HG03095 (cell line): ENCODE measurements around the gene SBF2.

Experiments used
- ATAC-seq: cut with Tn5 transposase; IDR thresholded peaks from one replicate; pipeline ENCODE4 v1.9.1; 2021; ENCODE audit warnings: moderate library complexity; ENCODE audit not compliant: unreplicated experiment

Gene SBF2

DNA sequence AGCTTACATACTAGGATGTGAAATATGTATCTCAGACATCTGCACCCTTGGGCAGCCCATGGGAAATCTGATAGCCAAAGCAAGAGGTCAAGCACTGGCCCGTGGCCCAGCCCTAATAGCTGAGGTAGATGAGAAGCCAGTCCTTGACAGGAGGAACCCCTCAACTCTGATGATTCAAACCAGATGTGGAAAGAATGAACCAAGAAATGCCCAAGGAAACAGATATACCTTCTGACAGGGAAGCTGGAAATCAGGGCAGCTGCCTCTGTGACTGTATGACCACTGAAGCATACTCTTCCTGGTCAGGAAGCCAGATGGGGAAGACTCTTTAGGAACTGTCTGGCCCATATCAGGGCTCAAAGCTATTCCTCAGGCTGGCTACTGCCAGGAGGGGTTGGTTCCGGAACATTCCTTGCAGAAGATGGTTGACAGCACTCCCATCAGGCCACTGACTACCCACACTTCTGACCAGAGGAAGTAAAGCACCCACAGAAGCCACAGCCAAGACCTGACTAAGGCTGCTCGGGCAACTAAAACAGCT lies 506.0 kb downstream of the SBF2 start:
- no peak for ATAC-seq

DNA sequence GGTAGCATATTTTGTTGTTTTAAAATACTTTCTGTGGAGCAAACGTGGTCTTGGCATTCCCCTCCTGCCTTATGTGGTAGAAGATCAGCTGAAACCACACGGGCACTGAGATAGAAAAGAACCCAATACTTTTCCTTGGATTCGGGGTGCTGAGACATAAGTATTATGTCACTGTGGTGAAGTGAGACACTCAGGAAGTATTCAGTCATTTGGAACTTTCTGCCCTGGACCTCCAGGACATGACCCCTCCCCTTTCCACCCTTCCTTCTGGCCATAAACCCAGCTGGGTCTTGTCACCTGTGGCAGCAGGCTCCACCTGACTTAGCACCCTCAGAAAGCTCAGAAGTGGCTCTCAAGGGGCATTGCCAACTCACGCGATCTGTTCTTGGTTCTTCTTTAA lies 506.8 kb downstream of the SBF2 start:
- no peak for ATAC-seq

DNA sequence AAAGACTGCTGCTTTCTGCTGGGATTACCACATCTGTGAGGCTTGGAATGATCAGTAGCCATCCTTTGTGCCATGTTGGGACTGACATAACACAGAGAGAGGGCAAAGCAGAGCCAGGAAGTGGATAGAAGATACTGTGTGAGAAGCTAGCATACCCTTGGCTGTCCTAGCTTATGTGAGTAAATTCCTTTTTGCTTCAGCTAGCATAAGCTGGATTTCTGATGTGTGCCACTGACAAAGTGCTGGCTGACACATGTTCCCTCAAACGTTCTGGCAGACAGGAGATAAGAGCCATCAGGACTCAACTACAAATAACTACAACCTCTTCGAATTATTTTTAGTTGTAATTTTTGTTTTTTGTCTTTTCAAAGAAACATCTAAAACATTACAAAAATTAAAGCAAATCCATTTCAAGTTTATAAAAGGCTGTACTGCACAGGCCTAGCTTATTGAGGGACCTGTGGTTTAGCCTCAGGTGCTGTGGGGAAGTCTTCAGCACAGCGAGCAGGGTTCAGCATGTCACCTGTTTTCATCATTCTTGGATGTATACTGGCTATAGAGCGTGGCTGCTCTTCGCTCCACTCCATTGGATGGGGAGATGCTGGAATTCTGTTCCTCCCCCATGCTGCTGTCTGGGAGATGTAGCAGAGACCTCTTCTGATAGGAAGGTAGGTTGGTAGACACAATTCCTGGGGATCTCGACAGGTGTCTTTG lies 509.3 kb downstream of the SBF2 start:
- ATAC-seq = no peak

DNA sequence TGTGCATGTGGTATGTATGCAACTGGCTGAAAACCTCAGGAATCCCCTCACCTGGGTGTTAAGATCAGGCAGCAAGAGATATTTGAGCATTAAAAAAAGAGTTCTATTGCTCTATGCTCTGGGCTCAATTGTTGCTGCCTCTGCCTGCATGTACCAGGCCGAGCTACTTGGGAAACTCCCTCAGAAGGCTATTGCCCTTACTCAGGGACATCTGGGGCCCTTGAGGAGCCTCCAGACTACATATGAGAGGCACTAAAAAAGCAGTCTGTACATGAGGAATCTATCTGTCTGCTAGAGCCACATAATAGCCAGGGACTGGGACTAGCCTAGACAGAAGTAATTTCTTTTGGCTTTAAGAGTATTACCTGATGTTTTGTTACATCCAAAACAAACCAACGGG lies 510.0 kb downstream of the SBF2 start:
- ATAC-seq = no peak

DNA sequence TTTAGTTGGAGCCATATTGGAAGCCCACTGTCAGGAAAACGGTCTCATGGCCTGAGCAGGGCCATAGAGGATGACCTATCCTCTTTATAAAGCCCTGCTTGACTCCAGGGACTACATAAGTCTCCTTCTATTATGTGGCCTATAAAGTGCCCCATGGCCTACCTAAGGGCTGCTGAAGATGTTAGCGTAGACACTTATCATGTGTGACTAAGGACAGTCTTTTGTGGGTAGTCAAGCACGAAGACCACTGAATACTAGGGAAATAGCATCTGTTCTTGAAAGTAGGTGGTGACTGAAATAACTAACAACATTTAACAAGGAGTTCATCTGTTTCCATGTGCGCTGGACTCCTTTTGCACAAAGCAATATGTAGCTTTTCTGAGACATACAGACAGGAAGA lies 513.1 kb downstream of the SBF2 start:
- no peak for ATAC-seq

DNA sequence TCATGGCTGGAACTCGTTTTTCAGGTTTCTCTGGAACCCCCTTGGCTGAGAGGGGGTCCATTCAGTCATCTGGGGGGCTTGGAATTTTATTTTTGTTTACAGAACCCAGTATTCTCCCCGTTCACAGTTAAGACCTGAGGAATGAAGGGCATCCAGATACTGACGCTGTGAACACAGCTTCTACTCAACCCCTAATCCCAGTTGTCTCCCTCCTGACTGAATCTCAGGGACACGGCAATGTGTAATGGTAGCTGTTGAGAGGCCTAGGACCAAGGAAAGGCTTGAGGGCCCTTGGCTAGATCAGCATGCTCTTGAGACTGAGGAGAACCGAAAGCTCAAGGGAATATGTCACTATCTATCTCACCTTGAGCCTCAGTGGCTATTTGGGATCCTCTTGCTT lies 516.5 kb downstream of the SBF2 start:
- no peak for ATAC-seq

DNA sequence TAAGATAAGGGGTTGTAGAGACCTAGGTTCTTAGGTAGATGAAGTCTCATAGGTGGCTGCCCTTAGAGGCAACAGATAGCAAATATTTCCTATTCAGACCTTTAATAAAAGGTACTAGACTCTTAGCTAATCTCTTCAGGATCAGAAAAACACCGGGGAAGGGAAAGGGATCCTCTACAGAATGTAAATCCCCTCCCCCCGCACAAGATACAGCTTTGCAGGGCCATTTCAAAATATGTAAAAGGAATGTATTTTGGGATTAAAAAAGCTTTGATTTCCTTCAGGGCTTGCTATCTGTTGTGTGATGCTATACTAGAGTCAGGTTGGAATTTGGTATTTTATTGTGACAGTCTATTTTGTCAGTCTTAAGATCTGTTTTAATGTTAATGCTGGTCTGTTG lies 517.0 kb downstream of the SBF2 start:
- no peak for ATAC-seq

DNA sequence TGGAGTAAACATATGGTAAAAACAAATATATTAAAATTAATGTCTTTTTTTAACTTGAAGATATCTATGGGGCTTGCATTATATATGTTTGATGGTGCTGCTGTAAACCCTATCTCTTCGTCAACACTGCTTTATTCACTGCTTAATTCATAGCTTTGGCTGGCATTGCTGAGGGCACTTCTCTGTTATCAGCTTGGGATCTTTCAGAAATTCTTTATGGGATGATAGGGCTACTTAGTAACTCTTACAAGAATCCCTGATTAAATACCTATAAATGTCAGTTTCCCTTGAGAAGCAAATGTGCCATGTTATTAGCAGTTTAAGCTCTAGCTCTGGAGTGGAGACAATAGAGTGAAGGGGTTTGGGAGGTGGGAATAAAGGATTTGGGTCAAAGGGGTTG lies 517.8 kb downstream of the SBF2 start:
- no peak for ATAC-seq

DNA sequence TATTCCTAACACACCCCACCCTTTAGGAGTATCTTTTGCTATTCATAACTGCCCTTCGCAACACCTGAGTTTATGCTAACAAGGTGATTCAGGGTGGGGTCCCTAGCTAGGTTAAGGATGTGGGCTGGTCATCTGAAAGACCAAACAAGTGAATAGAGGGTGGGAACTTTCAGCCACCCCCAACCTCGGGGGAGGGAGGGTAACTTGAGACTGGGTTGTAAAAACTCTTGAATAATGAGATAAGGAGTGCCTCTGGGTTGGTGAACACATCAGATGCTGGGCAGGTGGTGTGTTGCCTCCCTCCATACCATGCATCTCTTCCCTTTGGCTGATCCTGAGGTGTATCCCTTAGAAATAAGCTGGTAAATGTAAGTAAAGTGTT lies 518.6 kb downstream of the SBF2 start:
- no peak for ATAC-seq

DNA sequence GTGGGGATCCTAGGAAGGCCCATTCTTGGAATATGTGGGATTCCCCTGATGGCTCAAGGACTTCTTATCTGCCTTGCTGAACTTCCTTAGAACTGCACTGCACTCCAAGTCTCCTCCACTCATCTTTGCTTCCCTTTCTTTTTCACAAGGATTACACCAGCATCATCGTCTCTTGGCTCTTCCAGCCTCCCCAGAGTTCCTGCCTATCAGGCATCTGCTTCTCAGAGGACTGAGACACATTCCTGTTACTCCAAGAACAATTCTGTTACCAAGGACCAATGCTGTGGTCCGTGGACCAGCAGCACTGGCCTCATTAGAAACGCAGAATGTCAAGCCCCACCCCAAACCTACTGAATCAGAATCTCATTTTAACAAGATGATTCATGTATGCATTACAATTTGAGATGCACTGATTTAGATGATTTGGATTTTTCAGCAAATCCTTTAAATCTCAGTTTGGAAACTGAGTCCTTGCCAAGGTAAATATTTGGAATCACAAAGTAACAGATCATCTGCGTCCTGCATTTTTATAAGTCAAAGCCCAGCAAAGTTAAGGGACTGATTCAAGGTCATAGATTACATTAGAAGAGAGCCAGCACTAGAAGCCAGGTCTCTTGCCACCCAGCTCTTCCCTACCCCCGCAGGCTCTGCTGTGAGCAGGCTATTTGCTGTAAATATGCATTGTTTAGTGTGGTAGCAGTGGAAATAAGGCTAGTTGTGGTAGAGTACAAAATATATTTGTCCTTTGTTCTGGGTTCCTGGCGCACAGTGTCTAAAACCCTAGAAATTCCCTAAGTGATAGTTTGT lies 519.2 kb downstream of the SBF2 start:
- ATAC-seq = no peak

DNA sequence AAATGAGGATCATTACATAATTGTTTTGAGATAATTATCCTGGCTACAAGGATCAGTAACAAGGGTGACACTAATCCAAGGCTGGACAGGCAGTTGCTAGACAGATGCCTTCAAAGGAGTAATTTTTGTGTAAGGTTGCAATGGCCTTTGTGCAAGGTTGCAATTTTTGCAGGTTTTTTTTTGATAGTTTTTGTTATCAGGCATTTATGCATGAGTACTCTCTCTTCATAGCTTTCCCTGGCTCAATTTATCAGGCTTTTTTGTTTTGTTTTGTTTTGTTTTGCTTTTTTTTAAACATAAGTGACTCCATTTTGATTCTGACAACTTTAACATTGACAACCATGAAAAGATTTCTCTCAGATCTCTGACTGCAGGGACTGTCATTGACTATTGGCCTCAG lies 519.9 kb downstream of the SBF2 start:
- no peak for ATAC-seq

DNA sequence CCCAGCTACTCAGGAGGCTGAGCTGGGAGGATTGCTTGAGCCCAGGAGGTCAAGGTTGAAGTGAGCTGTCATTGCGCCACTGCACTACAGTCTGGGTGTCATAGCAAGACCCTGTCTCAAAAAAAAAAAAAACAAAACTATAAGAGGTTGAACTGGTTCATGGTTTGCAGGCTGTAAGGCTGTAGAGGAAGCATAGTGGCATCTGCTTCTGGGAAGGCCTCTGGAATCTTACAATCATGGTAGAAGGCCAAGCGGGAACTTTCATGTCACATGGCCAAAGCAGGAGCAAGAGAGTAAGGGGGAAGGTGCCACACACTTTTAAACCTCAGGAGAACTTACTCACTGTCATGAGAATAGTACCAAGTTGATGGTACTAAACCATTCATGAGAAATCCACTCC lies 520.5 kb downstream of the SBF2 start:
- no peak for ATAC-seq

DNA sequence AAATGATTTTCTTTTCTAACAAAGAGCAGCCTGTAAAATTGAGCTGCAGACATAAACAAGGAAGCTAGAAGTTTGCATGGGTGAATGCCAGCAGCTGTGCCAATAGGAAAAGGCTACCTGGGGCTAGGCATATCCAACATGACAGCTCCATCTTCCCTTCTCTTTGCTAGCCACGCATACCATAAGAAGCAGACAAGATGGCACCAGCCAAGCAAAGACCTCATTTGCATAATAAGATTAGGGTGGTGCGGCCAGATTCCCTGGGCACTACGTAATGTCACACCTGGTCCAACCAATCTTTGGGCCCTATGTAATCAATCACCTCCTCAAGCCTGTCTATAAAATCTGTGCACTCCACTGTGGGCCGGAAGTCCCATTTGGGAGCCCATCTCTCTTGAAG lies 521.8 kb downstream of the SBF2 start:
- ATAC-seq = no peak

DNA sequence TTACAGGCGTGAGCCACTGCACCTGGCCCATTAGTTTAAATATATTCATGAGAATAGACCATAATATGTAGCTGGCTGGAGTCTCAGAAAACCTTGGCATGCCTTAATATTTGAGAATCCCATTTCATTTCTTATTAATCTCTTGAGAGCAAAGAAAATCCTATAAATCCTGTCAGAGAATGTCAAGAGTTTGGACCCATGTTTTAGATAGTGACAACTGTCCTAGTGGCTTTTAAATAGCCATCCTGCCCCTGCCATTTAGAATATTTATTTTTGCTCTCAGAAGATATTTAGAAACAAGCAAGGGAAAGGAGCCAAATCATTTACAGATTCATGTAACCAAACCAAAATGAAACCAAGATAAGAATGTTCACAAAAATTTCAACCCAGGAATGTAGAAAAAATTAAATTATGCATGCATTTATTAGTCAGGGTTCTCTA lies 522.9 kb downstream of the SBF2 start:
- no peak for ATAC-seq

DNA sequence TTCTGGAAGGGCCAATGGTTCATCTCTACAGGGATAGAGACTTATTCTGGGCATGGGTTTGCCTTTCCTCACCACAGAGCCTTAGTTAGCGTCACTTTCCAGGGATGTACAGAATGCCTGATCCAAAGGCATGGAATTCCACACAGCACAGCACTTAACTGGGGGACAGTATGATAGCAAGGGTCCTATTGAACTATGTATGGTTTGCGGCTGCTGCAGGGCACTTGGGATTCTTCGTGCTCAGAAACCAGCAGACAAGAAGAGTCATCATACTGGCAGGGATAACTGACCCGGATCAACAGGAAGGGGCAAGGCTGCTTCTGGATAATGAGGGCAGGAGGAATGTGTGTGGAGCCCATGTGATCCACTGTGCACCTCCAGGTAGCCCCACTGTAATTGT lies 524.4 kb downstream of the SBF2 start:
- ATAC-seq = no peak

DNA sequence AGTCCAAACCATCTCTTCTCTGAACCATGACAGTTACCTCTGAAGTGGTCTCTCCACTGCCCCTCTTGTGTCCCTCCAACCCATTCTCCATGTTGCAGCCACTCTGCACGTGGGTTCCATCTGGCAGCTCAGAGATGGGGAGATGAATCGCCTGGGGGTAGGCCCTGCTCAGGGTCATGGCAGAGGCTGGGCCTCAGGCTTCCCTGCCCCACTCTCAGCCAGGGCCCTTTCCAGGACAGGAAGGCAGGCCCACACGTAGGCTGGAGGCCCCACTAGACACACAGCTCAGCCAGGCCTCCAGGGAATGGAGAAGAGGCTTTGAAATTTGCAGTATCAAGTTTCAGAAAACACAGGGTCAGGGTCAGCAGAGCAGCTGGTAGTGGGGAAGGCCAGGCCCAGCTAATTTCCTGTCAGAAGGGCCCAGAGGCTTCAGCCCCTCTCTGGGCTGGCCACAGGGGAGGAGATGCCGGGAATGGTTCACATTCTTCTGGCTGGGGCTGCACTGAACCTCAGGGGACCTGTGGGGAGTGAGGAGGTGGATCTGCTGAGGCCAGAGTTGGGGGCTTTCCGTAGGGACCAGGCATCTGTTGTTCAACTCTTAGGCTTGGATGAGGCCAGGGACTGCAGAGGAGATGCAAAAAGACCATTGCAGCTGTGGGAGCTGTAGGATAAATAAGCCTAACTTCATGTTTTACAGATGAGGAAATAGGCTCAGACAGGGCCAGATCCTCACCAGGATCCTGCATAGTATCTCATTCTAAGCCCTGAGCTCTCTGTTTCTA lies 528.5 kb downstream of the SBF2 start:
- peak; percentile 50 for ATAC-seq

DNA sequence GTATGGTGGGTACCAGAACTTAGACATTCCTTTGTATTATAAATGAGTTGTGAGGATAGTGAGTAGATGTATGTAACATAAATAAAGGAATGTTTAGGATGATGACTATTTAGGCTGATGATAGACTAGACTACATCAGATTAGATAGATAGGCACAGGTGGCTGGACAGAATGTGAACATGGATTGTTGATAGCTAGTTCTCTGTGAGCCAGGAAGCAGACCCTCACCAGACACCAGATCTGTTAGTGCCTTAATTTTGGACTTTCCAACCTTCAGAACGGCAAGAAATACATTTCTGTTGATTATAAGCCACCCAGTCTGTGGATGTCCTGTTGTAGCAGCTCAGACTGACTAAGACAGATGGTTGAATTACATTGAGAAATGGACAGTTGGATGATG lies 530.7 kb downstream of the SBF2 start:
- no peak for ATAC-seq

DNA sequence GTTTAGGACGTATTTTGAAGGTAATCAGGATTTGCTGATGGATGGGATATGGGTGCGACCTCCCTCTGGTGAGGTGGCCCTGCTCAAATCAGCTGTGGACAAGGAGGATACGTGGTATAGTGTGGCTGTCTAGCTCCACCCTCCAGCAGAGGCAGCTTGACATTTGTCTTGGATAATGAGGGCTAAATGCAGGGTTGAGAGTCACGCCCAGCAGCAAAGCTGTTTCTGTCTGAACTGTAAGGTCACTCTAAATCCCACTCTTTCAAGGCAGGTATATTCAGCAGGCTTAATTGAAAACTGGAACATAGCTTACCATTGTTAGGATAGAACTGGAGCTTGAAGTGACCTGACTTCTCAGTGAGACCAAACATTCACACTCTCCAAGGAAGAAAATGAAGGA lies 531.5 kb downstream of the SBF2 start:
- ATAC-seq = no peak

DNA sequence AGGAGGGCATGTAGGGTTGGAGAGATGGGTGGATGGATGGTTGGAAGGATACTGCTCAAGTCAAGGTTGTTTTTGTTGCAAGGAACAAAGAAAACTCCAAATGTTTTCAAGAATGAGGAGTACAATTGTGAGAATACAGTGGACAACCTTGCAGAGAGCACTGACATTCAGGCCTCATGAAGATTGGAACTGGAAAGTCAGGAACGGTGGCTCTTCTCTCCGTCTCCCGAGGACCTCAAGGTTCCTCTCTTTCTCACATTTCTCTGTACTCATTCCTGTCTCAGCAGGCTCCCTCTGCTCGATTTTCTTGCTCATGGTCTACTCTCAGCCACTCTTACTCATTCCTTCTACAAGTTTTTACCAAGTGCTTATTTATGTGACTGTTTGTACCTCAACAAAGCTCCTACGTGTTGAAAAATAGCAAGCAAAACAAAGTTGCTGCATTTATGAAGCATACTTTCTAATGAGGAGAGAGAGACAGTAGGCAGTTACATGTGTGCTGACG lies 532.5 kb downstream of the SBF2 start:
- no peak for ATAC-seq

DNA sequence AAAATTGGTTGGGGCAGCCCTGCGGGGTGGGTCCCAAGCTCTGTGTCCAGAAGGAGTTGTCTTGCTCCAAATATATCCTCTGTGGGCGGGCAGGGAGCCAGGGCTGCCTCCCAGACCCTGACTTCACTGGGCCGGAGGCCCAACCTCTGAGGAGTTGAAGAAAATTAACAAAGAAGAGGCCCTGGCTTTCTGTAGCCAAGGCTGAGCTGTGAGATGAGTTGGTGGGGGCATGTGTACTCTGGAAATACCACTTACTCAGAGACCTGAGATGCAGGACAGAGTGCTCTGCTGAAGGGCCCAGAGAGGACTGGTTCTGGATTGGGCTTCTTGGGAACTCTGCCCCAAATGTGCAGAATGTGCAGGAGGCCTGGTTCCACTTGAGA lies 533.8 kb downstream of the SBF2 start:
- ATAC-seq = no peak

DNA sequence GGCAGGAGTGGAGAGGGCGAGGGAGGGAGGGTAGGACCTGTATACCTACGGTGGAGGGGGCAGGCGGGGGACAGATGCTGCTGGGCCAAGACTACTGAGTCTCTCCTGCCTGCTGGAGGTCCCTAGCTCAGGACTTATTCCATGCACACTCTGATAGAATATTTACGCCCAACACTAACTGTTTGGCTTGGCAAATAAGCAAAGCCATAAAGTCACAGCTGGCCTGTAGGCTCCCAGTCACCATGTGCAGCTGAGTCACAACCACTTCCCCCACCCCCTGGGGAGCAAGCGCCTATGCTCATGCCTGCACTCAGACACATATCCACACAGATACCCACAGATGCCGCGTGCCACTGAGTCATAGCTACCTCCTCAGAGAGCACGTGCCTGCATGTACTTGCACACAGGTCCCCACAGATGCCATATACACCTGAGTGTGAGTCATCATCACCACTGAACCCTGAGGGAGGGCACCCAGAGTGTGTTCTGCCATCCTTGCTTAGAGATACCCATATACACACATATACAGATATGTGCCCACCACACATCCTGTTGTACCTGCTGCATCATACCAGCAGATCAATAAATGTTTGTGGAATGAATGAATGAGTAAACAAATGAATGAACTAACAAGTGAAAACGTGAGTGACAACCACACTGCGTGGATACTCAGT lies 534.4 kb downstream of the SBF2 start:
- ATAC-seq = no peak
